Upper lobe of right lung (tissue), 1 donor: ENCODE results near the gene RPP25L. TPM values are rescaled to one million over a fixed set of nuclear protein-coding genes. Genes with fewer than 3 reads are reported as not detected.

ENCODE experiments used
- ATAC-seq: fragments of 200-7000 bp; cut with Tn5 transposase; one replicate; pipeline ENCODE4 v1.9.1; 2020; ENCODE audit warnings: mild to moderate bottlenecking, moderate library complexity
- DNase-seq: peaks from one replicate; pipeline ENCODE4 v3.0.0-alpha.2; 2020
- H3K27ac ChIP-seq: fragments of 200-600 bp; one replicate; pipeline ENCODE4 v1.8.0; 2022
- H3K27me3 ChIP-seq: fragments of 200-600 bp; one replicate; pipeline ENCODE4 v1.8.0; 2022; ENCODE audit warnings: mild to moderate bottlenecking
- H3K36me3 ChIP-seq: fragments of 200-600 bp; one replicate; pipeline ENCODE4 v1.8.0; 2022
- H3K4me1 ChIP-seq: fragments of 200-600 bp; one replicate; pipeline ENCODE4 v1.8.0; 2022
- H3K4me3 ChIP-seq: fragments of 200-600 bp; one replicate; pipeline ENCODE4 v1.8.0; 2022; ENCODE audit warnings: mild to moderate bottlenecking
- H3K9me3 ChIP-seq: fragments of 200-600 bp; one replicate; pipeline ENCODE4 v1.8.0; 2022
- intact Hi-C: fragments of 100-400 bp; cut with DNase I; formaldehyde crosslinking; loops from one replicate; pipeline ENCODE4 v1.11.0; 2022
- total RNA-seq: library from RNA; stranded (reverse); fragmentation: NEBNext Ultra II Directional; extraction: Animal tissue kit (Norgen Biotek cat#: 25700); gene quantifications from one replicate; pipeline ENCODE4 v1.2.1, GENCODE V29; 2021
- TF ChIP-seq, protein P1 (sequence below): fragments of 200-600 bp; IDR thresholded peaks from one replicate; pipeline ENCODE4 v1.8.0; 2022; ENCODE audit warnings: antibody characterized with exemption
- donor health status: DM: no; HTN: yes; CAD: no; lungs with severe emphysema.

RPP25L gene
- total RNA-seq, 1 donor from 2014 or later = 16.7 TPM

- TF ChIP-seq, protein P1, sequence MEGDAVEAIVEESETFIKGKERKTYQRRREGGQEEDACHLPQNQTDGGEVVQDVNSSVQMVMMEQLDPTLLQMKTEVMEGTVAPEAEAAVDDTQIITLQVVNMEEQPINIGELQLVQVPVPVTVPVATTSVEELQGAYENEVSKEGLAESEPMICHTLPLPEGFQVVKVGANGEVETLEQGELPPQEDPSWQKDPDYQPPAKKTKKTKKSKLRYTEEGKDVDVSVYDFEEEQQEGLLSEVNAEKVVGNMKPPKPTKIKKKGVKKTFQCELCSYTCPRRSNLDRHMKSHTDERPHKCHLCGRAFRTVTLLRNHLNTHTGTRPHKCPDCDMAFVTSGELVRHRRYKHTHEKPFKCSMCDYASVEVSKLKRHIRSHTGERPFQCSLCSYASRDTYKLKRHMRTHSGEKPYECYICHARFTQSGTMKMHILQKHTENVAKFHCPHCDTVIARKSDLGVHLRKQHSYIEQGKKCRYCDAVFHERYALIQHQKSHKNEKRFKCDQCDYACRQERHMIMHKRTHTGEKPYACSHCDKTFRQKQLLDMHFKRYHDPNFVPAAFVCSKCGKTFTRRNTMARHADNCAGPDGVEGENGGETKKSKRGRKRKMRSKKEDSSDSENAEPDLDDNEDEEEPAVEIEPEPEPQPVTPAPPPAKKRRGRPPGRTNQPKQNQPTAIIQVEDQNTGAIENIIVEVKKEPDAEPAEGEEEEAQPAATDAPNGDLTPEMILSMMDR = no peak
- ATAC-seq = no peak
- Histone ChIP-seq H3K4me3 (no peak overlapping the region), H3K27me3 (peaks cover 57% of the 10 kb centered on the region), H3K4me1 (peaks cover 27% of the 10 kb centered on the region), H3K36me3 (no peaks in the 10 kb centered on the region), H3K9me3 (no peaks in the 10 kb centered on the region), H3K27ac (no peak overlapping the region)
- intact Hi-C loops = no loop called here
- DNase-seq = no peak
These were observed 19.7 kb downstream of the RPP25L start for GRCh38 chr9:34591917-34592866.

DNA sequence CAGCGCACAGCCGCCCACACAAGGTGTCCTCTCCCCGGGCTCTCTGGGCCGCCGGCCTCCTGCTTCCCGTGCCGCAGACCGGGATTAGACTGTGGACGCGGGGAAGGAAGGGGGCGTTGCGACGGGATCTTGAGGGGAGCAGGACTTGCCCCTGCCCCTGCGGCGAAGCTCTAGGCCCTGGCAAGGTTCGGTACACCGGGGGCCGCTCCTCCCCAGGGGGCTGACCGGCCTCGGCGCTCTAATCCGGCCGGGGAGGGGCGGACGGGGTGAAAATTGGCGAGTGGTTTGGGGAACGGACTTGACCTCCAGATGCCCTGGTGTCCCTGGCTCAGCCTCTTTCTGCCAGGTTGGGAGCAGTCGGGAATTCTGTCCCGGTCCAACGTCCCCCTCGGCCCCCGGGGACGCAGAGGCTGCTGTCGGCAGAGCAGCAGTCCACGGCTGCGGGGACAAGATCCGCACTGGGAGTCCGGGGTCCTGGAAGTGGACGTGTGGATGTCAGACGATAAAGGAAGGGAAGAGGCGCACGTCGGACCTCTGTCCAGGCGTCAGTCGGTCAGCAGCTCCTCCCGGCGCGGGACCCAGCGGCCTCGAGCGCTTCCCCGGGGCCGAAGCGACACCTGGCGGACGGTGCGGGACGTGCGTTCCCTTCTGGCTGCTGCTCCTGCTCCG lies 20.5 kb downstream of the RPP25L start:
- TF ChIP-seq, protein P1 = peak; percentile 92
- ATAC-seq (peak; percentile 93), DNase-seq (peak; percentile 92)
- Histone ChIP-seq H3K4me1 (peaks cover 27% of the 10 kb centered on the region), H3K36me3 (no peaks in the 10 kb centered on the region), H3K27me3 (peaks cover 64% of the 10 kb centered on the region), H3K27ac (no peak overlapping the region), H3K4me3 (peak overlapping the region; percentile 44), H3K9me3 (no peaks in the 10 kb centered on the region)
- intact Hi-C loops = no loop called here

DNA sequence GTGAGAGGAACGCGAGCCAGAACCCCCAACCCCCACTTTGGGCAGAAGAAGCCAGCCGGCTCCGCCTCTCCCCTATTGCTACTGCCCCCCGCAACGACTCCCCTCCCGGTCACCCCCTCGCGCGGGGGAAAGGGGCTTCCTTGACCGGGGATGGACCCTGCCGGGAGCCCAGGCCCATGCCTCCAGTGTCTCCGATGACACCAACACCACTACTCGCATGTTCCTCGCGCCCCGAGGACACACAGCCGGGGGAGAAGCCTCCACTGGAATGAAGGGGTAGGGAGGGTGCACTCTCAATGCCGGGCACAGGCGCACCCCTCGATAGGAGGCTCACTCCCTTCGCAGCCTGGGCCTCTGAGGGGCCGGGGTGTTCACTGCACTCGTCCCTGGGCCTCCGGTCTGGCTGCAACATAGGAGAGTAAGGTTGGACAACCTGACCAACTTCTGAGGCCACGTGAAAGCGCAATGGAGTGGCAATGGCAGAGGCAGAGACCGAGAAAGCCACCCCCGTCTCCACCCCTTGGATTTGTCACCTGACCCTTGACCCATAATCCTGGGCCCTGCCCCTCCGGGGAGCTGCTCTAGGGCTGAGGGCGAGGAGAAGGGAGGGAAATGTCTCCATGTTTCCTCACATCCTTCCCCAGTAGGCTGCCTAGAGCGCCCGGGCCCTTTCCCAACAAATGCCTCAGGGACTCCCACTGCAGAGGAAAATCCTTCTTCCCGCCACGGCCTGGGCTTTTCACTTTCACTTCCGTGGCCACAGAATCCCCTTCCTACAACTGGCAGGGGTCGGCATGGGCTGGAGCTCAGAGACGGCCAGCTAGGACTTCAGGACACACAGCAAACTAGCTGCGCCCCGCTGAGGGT lies 21.3 kb downstream of the RPP25L start:
- Histone ChIP-seq H3K27me3 (peaks cover 72% of the 10 kb centered on the region), H3K4me1 (peaks cover 27% of the 10 kb centered on the region), H3K27ac (no peak overlapping the region), H3K9me3 (no peaks in the 10 kb centered on the region), H3K4me3 (peak overlapping the region; percentile 44), H3K36me3 (no peaks in the 10 kb centered on the region)
- intact Hi-C loops = no loop called here
- peak; percentile 9 for ATAC-seq
- TF ChIP-seq, protein P1 = no peak
- no peak for DNase-seq

GRCh38 chr9:34589636-34590380 lies 22.1 kb downstream of the RPP25L start, which contains the start of gene CNTFR:
Gene CNTFR (minus strand): TSS chr9:34589724. CDS start chr9:34568981, 20,743 bp downstream.
- ATAC-seq = no peak
- Histone ChIP-seq H3K27ac (no peak within 1 kb of the TSS), H3K27me3 (peaks cover 80% of the 10 kb centered on the region), H3K4me3 (peak within 1 kb of the TSS; percentile 44), H3K4me1 (peaks cover 27% of the 10 kb centered on the region), H3K36me3 (no peaks in the 10 kb centered on the region), H3K9me3 (no peaks in the 10 kb centered on the region)
- TF ChIP-seq, protein P1 = no peak
- no peak for DNase-seq
- intact Hi-C loops = no loop called here
